ENCODE results near the gene DDX4.

Gene DDX4

GRCh38 chr5:55829956-55830355 is 92.1 kb downstream of the DDX4 start:
- no peak for DNase-seq

GRCh38 chr5:55832446-55832845 is 94.6 kb downstream of the DDX4 start:
- DNase-seq: no peak

GRCh38 chr5:55836191-55836590 is 98.3 kb downstream of the DDX4 start:
- no peak for DNase-seq

DNA sequence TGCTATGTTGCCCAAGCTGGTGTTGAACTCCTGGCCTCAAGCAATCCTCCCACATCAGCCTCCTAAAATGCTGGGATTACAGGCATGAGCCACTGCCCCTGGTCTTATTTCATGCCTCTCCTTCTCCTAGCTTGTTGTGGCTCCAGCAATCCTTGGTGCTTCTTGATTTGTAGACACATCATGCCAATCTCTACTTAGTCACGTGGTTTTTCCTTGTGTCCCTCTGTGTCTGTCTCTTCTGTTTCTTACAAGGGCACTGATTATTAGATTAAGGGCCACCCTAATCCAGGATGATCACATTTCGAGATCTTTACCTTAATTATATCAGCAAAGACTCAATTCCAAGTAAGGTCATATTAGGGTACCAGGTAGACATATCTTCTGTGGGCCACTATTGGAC is 104.1 kb downstream of the DDX4 start:
- no peak for DNase-seq

DNA sequence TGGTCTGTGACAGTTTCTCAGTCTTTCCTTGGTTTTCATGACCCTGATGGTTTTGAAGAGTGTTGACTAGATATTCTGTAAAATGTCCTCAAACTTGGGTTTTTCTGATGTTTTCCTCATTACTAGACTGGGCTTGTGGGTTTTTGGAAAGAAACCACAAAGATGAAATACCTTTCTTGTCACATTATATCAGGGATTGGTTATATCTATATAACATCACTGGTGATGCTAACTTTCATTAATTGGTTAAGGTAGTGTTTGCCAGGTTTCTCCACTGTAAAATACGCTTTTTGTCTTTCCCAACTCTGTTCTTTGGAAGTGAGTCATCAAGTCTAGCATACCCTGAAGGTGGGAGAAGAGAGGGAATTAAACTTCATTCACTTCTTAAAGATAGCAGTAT is 110.0 kb downstream of the DDX4 start:
- DNase-seq: no peak

DNA sequence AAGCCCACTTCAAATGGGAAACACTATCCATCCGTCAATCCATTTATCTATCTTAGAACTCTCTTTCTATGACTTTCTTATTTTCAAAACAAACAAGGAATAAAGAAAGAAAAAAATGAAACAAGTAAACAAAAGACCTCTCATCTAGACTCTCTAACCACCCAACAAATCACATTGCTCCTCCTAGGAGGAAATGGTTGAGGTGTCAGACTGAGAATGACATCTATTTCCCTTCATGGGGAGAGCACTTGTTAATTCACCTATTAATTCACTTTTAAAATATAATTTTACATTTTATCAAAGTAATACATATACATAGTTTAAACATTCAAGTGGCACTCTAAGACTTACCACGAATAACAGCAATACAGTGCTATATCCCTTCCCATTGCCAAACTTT is 110.9 kb downstream of the DDX4 start:
- DNase-seq: no peak

DNA sequence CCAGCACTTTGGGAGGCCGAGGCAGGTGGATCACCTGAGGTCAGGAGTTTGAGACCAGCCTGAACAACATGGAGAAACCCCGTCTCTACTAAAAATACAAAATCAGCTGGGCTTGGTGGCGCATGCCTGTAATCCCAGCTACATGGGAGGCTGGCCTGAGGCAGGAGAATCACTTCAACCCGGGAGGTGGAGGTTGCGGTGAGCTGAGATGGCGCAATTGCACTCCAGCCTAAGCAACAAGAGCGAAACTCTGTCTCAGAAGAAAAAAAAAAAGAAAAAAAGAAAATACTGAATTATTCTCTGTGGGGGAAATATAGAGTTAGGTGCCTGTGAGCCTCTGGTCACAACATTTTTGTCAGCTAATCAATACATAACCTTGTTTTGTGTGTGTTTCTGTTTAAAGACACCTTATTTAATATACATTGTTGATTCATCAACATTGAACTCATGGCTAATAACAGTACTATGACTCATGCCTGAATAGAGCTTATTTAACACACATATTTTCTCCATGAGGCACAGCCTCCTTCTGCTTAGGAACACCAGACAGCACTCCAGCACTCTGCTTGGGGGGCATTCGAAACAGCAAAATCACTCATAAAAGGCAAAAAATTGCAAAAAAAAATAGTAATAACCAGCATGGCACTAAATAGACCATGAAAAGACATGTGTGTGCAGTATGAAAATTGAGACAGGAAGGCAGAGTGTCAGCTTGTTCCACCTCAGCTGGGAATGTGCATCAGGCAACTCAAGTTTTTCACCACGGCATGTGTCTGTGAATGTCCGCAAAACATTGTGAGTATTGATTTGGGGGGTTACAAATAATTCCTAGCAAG is 113.2 kb downstream of the DDX4 start, which contains the start of gene IL31RA:
Gene IL31RA, plus strand, starts transcription at position 519 of the 836 bp plus-strand sequence. Its CDS starts 214 bp downstream, at position 733.
- no peak for DNase-seq

- no peak for DNase-seq
Measured at GRCh38 chr5:55851675-55851979, 113.8 kb downstream of the DDX4 start.

- DNase-seq: no peak
Measured at GRCh38 chr5:55852503-55852902, 114.6 kb downstream of the DDX4 start.

DNA sequence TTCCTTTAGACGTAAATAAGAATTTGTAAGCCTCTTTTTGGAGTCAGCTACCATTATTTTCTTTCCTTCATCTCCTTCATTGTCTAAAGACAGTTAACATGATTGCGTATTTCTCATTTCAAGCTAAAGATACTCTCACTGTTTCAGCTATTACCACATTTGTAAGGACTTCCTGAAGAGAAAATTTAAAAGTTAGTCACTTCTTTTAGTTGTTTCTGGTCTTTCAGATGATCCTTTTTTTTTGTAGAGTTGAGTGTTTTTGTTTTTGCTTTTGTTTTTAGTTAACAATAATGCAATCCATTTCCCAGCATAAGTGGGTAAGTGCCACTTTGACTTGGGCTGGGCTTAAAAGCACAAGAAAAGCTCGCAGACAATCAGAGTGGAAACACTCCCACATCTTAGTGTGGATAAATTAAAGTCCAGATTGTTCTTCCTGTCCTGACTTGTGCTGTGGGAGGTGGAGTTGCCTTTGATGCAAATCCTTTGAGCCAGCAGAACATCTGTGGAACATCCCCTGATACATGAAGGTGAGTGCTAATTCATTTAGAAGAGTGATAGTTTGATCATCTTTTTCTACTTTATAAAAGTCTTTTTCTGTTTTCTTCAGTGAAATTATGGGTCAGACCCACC is 115.3 kb downstream of the DDX4 start:
- DNase-seq: no peak

GRCh38 chr5:55853818-55854217 is 116.0 kb downstream of the DDX4 start:
- DNase-seq: no peak

GRCh38 chr5:55855509-55855908 is 117.6 kb downstream of the DDX4 start:
- DNase-seq: no peak

DNA sequence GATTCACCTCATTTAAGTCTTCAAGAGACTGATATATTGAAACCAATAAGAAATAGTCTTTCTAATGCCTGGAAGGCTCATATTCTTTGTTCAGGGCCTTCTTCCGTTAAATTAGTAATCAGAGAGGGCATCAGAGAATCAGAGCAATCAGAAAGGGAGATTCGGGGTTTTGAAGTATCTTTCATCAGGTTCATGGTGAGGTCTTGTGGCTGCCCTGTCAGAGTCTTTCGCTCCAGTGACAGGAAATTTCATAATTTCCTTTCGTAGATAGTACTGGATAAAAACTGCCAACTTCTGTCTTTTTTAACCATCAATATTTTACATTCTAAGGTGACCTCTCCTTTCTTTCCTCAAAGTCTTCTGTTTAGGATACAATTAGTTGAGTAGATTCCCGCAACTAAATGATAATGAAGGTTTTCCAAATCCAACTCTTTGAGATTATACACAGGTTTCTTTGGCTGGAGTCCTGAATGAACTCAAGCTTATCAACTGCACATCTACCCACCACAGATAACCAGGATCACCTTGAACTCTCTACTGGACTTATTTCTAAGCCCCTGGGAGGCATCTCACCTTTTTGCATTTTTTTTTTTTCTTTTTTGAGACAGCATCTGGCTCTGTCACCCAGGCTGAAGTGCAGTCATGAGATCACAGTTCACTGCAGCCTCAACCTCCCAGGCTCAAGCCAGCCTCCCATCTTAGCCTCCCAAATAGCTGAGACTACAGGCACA is 118.8 kb downstream of the DDX4 start:
- DNase-seq: no peak

DNA sequence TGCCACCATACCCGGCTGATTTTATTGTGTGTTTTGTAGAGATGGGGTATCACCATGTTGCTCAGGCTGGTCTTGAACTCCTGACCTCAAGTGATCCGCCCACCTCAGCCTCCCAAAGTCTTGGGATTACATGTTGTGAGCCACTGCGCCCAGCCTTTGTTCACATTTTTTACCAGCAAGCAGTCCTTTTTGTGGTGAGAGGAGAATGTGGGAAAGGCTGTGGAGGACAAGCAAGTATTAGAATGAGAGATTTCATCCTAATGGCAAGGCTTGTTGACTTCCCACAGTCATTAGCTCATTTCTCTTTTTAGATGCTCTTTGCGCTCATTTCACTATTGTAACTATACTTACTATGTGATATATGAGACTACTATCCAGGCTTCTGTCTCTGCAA is 119.4 kb downstream of the DDX4 start:
- no peak for DNase-seq

GRCh38 chr5:55858104-55858503 is 120.2 kb downstream of the DDX4 start:
- DNase-seq: no peak

- DNase-seq: no peak
Measured at GRCh38 chr5:55860288-55860687, 122.4 kb downstream of the DDX4 start.

GRCh38 chr5:55860709-55861108 is 122.8 kb downstream of the DDX4 start:
- DNase-seq: no peak

DNA sequence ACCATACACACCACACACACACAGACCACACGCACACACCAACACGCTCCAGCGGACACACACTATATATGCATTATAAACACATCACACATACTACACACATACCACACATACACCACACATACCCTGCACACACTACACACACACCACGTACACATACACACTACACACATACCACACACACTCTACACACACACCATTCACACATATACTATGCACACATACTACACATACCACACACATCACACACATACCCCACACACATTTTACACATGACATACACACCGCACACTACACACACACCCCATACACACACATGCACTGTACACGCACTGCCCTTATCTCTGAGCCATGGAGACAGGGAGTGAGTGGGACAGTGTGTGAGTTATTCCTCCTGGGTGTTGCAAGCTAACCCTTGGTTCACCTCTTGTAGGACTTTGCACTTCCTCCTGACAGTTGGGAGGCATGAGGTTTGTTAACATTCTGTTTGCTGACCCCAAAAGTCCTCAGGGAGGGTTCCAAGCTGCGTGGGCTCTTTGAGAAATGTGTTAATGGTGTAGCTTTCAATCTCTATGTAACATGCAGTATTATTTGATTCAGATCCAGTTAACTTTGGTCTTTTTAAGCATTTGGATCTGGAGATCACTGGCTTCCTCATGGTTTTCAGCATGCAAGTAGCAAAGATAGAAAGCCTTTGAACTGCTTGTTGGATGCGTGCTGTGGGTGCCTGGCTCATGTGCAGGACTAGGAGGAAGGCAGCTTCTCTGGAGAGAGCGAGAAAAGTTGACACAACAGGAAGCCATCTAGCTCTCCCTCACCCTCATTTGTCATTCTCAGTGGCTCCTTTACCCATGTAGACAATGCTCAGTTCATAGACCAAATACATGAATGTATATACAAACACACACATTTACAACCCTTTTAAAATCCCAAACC is 127.0 kb downstream of the DDX4 start:
- DNase-seq: no peak

- DNase-seq: no peak
Measured at GRCh38 chr5:55865831-55866230, 128.0 kb downstream of the DDX4 start.

GRCh38 chr5:55866485-55866884 is 128.6 kb downstream of the DDX4 start:
- no peak for DNase-seq
